Stimulated activated CD8-positive, alpha-beta memory T cell treated with anti-CD3 and anti-CD28 coated beads, Interleukin-7, amount 100 ng/mL, for 48 hours (primary cell): ENCODE measurements around the gene SLC7A5.

Source experiments
- DNase-seq, 2 donors: peaks; one replicate each; pipeline ENCODE4 v3.0.0-alpha.2; 2020; ENCODE audit warnings: low read depth in 1 of 2; ENCODE audit errors: extremely low read depth in 1 of 2

The SLC7A5 gene

DNA sequence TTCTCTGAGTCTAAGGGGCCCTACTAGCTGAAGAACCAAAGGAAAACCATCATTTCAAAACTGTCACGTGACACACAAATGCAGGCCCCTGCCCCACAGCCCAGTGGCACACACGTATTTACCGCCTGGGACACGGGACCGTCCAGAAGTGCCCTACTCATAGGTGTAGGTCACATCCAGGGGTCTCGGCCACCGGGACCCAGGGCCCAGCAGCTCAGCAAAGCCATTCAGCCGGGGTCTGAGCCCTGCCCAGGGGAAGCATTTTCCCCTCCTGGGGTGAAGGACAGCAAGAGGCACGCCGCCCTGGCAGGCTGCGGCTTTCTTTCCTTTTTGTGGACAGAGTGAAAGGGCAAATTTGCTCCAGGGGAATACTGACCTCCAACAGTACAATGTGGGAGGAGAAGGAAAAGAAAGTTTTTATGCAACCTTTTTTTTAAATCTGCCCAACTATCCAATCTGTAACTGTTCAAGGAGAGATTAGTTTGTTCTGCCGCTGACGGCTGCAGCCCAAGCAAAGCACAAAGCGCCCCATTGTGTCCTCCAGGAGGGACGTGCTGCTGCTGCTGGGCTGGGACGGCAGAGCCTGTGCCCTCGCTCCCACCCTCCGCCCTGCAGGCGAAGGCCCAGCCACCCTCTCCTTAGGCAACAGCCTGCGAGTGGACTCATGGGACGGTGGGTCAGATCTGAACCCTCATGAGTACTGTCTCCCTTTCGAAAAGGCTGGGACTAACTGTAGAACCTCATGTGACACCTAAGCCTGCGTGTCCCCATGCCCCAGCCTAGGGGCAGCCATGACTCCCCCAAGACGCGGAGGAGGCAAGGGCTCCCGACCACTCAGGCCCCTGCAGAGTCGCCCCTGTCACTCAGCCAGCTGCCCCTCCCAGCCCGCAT, 21.3 kb downstream of the SLC7A5 start:
- DNase-seq = no peak

GRCh38 chr16:87847467-87847784, 21.9 kb downstream of the SLC7A5 start:
- DNase-seq = no peak

DNA sequence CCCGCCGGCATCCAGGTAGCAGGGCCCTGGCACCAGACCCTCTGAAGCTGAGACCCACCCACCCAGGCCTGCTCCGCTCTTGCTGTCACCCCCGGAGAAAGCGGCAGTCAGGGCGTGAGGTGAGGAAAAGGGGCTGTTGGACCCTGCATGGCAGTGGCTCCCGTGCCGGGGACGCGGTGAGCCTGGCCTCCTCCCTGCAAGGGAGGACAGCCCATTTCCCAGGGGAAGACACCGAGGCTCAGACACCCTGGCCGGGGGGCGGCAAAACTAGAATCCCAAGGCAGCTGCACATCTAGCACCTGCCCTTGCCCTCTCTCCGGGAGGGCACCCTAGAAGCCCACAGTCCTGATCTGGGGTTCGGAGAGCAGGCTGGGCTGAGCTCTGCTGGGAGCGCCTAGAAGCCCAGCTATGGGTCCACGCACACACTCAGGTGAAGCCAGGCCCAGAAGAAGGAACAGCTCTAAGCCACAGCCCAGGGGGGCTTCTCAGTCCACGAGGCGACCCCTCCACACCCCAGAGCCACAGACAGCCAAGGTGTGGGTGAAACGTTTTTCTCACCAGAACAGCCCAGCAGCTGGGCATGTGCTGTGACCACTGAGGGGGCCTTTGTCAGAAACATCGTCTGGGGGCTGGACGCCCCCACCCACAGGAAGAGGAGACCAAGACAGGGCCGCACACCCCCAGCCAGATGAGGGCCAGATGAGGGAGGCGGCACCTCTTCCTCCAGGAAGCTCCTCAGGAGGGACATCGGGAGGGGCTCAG, 22.4 kb downstream of the SLC7A5 start:
- DNase-seq = no peak

DNA sequence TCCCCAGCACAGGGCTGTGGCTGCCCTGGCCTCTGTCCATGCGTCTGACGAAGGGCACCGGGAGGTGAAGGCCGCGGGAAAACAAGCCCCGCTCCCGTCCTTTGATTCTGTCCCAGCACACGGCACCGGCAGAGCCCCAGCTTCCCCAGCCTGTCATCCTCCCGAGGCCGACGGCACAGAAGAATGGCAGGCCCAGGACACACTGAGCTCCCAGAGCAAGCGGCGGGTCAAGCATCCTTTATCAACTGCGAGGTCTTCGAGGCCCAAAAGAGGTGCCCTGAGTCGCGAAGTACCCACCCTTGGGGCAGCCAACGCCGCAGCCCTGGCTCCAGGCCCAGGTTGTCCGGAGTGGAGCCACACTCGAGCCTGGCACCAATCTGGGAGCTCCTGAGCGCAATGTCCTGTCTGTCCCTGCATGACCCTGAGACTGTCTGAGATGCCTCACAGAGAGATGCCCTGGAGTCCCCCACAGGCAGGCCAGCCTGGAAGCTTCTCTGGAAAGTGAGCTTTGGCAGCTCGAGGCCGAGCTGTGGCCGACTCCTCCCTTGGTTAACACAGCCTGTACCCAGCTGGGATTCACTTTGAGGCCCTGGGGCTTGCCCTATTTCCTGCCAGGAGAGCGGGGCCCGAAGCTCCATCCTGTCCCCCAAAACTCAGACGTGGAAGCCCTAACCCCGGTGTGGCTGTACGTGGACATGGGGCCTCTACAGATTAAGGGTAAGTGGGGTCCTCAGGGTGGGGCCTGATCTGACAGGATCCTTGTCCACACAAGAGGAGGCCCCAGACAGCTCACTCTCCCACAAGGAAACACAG, 23.3 kb downstream of the SLC7A5 start:
- DNase-seq = no peak

DNA sequence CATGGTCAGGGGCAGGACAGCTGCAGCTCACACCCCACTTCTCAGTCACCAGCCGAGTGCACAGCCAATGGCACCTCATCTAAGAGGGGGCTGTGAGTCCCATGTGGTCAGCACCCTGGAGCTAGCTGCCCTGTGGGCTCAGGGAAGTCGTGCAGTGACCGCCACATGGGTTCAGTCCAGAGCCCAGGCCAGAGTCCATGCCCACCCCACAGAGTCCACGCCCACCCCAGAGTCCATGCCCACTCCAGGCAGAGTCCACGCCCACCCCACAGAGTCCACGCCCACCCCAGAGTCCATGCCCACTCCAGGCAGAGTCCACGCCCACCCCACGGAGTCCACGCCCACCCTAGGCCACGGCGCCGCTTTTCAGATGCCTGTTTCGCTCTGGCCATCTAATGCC, 24.1 kb downstream of the SLC7A5 start:
- DNase-seq = no peak

DNA sequence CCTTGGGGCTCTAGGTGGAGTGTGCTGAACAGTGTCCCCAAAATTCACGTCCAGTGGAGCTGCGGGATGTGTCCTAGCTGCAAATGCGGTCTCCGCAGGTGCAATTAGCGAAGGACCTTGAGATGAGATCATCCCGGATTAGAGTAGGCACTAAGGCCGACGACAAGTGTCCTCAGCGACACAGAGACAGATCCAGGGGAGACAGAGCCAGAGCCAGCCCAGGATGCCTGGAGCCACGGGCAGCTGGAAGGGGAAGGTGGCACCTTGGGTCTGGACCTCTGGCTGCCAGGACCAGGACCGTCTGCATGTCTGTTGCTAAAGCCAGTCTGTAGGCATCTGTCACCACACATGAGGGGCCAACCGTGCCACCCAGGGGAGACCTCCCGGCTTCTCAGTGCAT, 24.5 kb downstream of the SLC7A5 start:
- no peak for DNase-seq

DNA sequence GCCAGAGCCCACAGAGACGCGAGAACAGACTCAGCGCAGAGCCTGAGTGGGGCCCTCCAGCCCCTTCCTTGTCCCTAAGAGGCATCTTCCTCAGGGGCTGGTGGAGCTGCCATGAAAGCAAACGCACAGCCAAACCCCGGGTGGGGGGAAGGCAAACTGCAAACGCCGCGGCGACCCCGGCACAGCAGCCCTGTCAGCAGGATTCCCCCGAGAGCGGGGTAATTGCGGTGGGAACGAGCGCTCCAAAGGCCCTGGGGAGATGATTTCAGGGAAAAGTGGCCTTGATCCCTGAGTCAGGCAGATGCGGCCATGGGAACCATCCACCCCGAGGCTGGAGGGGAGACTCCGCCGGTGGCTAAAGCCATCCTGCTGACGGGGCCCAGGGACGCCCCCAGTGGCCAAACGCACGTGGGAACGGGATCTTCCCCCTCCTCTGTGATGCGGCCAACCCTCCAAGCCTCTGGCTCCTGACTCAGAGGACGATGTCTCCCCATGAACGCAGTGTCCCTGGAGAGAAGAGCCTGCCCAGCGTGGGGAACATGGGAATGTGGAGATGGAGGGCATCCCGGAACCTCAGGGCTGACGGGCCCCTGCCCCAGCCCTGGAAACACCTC, 25.1 kb downstream of the SLC7A5 start:
- no peak for DNase-seq

DNA sequence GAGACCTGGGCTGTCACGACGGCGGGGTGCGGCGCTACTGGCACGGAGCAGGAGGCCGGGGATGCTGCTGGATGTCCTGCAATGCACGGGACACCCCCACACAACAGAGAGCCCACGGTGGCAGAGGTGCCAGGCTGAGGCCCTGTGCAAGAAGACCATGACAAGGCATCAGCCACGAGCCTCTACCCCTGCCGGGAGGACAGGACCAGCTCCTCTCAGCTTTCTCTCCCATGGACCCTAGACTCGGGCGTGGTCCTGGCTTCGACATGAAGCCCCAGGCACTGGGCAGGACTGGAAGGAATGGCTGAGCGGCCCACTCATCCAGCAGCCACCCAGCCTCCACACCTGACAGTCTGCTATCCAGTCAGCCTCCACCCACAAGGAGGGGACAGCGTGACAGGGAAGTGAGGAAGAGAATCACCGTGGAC, 25.6 kb downstream of the SLC7A5 start:
- DNase-seq = no peak

DNA sequence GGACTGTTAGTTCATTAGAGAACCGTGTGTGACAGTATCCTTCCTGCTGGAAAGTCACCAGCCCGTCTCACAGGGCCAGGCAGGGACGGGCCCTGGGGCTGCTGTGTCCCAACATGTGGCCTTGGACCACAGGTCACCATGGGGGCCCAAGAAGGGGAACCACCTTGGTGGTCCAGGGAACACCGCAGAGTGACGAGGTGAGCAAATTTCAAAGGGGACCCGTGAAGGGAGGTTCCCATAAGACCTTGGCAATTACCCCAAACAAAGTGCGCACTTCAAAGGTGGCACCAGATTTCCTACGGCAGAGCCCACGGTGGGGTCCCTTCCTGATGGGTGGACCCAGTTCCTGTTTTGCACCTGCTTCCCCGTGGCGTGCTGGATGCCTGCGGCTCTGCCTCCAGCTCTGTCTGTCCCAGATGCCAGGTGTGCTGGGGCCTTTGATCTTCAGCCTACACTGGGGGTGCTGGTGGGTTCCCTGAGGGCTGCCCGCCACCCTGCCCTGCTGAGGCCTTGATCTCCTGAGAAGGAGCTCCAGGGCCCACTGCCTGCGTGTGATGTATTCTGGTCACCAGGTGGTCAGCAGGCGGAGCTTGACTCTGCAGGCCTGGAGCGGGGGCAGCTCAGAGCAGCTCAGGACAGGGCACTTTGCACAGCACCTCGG, 27.0 kb downstream of the SLC7A5 start:
- no peak for DNase-seq

GRCh38 chr16:87841340-87842208, 27.7 kb downstream of the SLC7A5 start:
- DNase-seq = no peak

- DNase-seq = no peak
Observed at GRCh38 chr16:87840271-87840978, 28.9 kb downstream of the SLC7A5 start.

GRCh38 chr16:87839542-87840270, 29.6 kb downstream of the SLC7A5 start:
- no peak for DNase-seq

DNA sequence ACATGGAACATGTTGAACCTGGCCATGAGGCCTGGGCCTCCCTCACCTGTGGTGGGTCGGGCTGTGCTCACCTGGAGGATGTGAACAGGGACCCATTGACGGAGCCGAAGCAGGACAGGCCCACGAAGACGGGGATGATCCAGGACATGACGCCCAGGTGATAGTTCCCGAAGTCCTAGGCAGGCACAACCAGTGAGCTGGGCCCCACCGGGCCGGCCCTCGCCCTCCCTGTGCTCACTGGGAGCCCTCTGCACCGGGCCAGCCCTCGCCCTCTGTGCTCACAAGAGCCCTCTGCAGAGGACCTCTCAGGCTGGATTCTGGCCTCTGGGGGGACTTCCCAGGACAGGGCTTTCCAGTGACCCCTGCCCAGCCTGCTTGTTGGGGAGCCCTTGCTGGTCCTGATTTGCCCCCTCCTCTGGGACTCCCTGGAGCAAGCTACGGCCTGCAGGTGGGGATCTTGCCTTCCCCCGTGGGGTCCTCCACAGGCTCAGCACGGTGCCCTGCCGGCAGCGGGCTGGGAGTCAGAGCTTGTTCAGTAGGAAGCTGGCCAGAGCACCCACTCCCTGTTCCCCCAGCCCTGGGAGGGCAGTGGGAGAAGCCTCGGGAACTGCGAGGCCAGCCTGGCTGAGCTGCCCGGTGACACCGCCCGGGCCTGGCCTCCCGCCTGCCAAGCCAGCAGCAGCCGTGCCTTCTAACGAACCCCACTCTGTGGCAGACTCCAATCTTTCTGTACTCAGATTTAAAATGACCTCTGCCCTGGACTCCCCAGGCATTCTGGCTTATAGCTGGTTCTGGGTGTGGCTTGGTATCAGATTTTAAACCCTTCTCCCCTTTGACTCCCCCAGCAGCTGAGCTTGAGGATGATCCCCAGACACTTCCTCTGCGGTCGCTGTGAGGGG, 30.4 kb downstream of the SLC7A5 start:
- no peak for DNase-seq

DNA sequence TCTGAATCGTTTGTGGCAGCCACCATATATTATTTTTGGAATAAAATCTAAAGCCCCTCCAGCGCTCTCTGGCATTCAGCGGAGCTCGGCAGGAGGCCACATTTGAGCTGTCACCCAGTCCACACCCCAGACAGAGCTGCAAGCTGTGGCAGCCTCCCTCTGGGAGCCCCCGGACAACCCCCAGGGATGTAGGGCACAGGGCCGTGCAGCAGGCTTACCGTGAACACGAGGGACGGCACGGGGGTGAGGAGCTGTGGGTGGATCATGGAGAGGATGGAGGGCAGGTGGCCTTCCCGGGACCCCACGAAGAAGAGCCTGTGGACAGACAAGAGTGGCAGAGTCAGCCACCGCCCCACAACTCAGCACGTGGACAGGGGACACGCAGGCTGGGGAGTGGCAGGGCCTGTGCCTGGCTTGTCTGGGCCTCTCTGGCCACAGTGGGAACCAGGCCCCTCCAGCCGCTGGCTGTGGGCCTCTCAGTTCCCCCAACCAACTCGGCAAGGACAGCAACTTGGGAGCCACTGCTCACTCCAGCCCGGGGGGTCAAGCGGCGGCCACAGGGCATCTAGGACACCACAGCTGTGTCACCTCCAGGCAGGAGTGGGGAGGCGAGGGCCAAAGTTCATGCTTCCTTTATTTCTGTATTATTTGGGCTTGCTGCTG, 31.5 kb downstream of the SLC7A5 start:
- no peak for DNase-seq

- no peak for DNase-seq
Observed at GRCh38 chr16:87836844-87837581, 32.3 kb downstream of the SLC7A5 start.

DNA sequence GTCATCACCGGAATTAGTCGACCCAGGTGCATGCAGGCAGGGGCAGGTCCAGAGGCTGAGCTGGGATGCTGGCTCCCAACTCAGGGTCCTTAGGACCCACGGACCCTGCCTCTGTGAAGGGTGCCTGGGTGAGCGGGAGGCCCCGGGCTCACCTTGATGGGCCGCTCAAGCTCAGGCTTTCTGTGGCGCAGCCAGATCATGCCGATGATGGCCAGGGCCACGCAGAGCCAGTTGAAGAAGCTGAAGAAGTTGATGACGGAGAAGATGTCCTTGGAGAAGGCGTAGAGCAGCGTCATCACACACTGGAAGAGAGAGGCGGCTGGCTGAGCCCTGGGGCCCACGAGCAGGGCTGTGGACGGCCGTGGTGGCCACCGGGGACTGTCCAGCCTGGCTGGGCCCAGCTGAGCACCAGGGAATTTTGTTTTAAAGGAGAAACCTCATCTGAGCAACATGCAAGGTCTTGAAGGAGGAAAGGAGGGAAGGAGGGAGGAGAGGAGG, 32.9 kb downstream of the SLC7A5 start:
- no peak for DNase-seq
